ENCODE data around the gene PEX5L. TPM values are rescaled to one million over a fixed set of nuclear protein-coding genes. Genes with fewer than 3 reads are reported as not detected.

PEX5L gene
- total RNA-seq, 4 donors from 2014 or later = not detected

- DNase-seq = no peak
- no peaks in the 10 kb centered on the region for H3K4me1 ChIP-seq
- TF ChIP-seq POLR2A (IDR thresholded peaks at IDR 0.05) = no peak
- no peak for TF ChIP-seq CTCF (IDR thresholded peaks at IDR 0.05)
- H3K36me3 ChIP-seq = no peaks in the 10 kb centered on the region
- no peak overlapping the region for H3K27ac ChIP-seq
- H3K9me3 ChIP-seq = no peaks in the 10 kb centered on the region
- 59 to 65% methylated on average over 3 of the region's 3 CpGs for WGBS, 2 donors
- H3K4me3 ChIP-seq = no peak overlapping the region
- intact Hi-C loops (cut with DNase I) = no loop called here
- H3K27me3 ChIP-seq = no peaks in the 10 kb centered on the region
Measured at GRCh38 chr3:179876440-179876839, 160.3 kb downstream of the PEX5L start.

GRCh38 chr3:179872842-179873241 is 163.9 kb downstream of the PEX5L start:
- Histone ChIP-seq H3K9me3 (no peaks in the 10 kb centered on the region), H3K27me3 (no peaks in the 10 kb centered on the region), H3K36me3 (no peaks in the 10 kb centered on the region), H3K4me1 (no peaks in the 10 kb centered on the region), H3K4me3 (no peak overlapping the region), H3K27ac (no peak overlapping the region)
- 53 to 57% methylated on average over 5 of the region's 5 CpGs for WGBS, 2 donors
- no peak for DNase-seq
- intact Hi-C loops (cut with DNase I) = no loop called here
- no peak for TF ChIP-seq CTCF (IDR thresholded peaks at IDR 0.05)
- no peak for TF ChIP-seq POLR2A (IDR thresholded peaks at IDR 0.05)

- no peaks in the 10 kb centered on the region for H3K27me3 ChIP-seq
- WGBS, 2 donors = 54 to 57% methylated on average over 4 of the region's 4 CpGs
- DNase-seq = no peak
- no peaks in the 10 kb centered on the region for H3K4me1 ChIP-seq
- H3K27ac ChIP-seq = no peak overlapping the region
- no peaks in the 10 kb centered on the region for H3K9me3 ChIP-seq
- TF ChIP-seq CTCF (IDR thresholded peaks at IDR 0.05) (no peak), POLR2A (IDR thresholded peaks at IDR 0.05) (no peak)
- no peak overlapping the region for H3K4me3 ChIP-seq
- no peaks in the 10 kb centered on the region for H3K36me3 ChIP-seq
- intact Hi-C loops (cut with DNase I) = no loop called here
Measured at GRCh38 chr3:179871782-179872181, 165.0 kb downstream of the PEX5L start.

GRCh38 chr3:179868715-179869114 is 168.0 kb downstream of the PEX5L start:
- Histone ChIP-seq H3K27ac (no peak overlapping the region), H3K4me3 (no peak overlapping the region), H3K27me3 (no peaks in the 10 kb centered on the region), H3K36me3 (no peaks in the 10 kb centered on the region), H3K4me1 (no peaks in the 10 kb centered on the region), H3K9me3 (no peaks in the 10 kb centered on the region)
- intact Hi-C loops (cut with DNase I) = no loop called here
- no peak for DNase-seq
- WGBS, 2 donors = 30 to 37% methylated on average over 5 of the region's 5 CpGs
- no peak for TF ChIP-seq POLR2A (IDR thresholded peaks at IDR 0.05)
- TF ChIP-seq CTCF (IDR thresholded peaks at IDR 0.05) = no peak

- Histone ChIP-seq H3K9me3 (no peaks in the 10 kb centered on the region), H3K27me3 (no peaks in the 10 kb centered on the region), H3K27ac (no peak overlapping the region), H3K4me3 (no peak overlapping the region), H3K4me1 (no peaks in the 10 kb centered on the region), H3K36me3 (no peaks in the 10 kb centered on the region)
- TF ChIP-seq POLR2A (IDR thresholded peaks at IDR 0.05) (no peak), CTCF (IDR thresholded peaks at IDR 0.05) (no peak)
- no peak for DNase-seq
- intact Hi-C loops (cut with DNase I) = no loop called here
- WGBS, 2 donors = 76 to 92% methylated on average over 1 of the region's 1 CpG
Measured at GRCh38 chr3:179867961-179868360, 168.8 kb downstream of the PEX5L start.

Data from esophagus squamous epithelium (tissue), 5 donors.